B cell (primary cell): Measurements from ENCODE around the gene RPL23. TPM values are rescaled to one million over a fixed set of nuclear protein-coding genes. Genes with fewer than 3 reads are reported as not detected.

Experiments used
- ATAC-seq: fragments of 200-7000 bp; cut with Tn5 transposase; one replicate; pipeline ENCODE4 v1.10.0; 2021; ENCODE audit warnings: low read depth, mild to moderate bottlenecking, moderate number of reproducible peaks, moderate library complexity
- CTCF ChIA-PET: fragments of 350-600 bp; sonication (Branson Sonifier 250); formaldehyde crosslinking; loops from one replicate; lab custom pipeline; 2021; ENCODE audit warnings: antibody characterized with exemption, inconsistent platforms; lab: Charles Lee
- POLR2A ChIA-PET: fragments of 350-600 bp; sonication (Branson Sonifier 250); formaldehyde crosslinking; loops from one replicate; lab custom pipeline; 2021; ENCODE audit warnings: antibody characterized with exemption; lab: Charles Lee
- DNase-seq: peaks from one replicate; pipeline ENCODE4 v3.0.0; 2013
- H2AFZ ChIP-seq: 2 replicates; pipeline ENCODE4 v1.6.1; 2012; ENCODE audit warnings: mild to moderate bottlenecking, low read depth, low read length; ENCODE audit not compliant: insufficient read depth, poor library complexity, severe bottlenecking
- H3K27ac ChIP-seq, 2 donors: 1 replicate in 1 of 2; 2 replicates in 1 of 2; pipeline ENCODE4 v1.5.1; 2012 to 2013; ENCODE audit warnings: low read length in 2 of 2, mild to moderate bottlenecking in 2 of 2, moderate library complexity in 1 of 2
- H3K27me3 ChIP-seq, 4 experiments: fragments of 200-600 bp in 1 of 4; sonication (generic) in 1 of 4; replicated peaks in 1 of 4; 1 replicate in 2 of 4; 2 replicates in 2 of 4; pipeline versions ENCODE4 v1.6.1 to v1.7.0; 2013 to 2016; ENCODE audit warnings: low read length in 3 of 4, mild to moderate bottlenecking in 2 of 4, mixed read lengths in 1 of 4, moderate library complexity in 1 of 4; ENCODE audit not compliant: insufficient read depth in 4 of 4, control insufficient read depth in 3 of 4; ENCODE audit errors: control extremely low read depth in 1 of 4
- H3K36me3 ChIP-seq, 2 experiments: replicated peaks in 1 of 2; 1 replicate in 1 of 2; 2 replicates in 1 of 2; pipeline versions ENCODE4 v1.6.1 to v1.7.1; 2013; ENCODE audit warnings: low read length in 1 of 2; ENCODE audit not compliant: insufficient read depth in 2 of 2, control insufficient read depth in 1 of 2; ENCODE audit errors: control extremely low read depth in 1 of 2, extremely low read depth in 1 of 2
- H3K4me1 ChIP-seq, 2 donors: fragments of 200-600 bp in 1 of 2; sonication (generic) in 1 of 2; 1 replicate in 1 of 2; 2 replicates in 1 of 2; pipeline versions ENCODE4 v1.5.1 to v1.6.1; 2013 to 2017; ENCODE audit warnings: low read length in 2 of 2; ENCODE audit not compliant: control insufficient read depth in 2 of 2, insufficient read depth in 2 of 2
- H3K4me2 ChIP-seq: replicated peaks from 2 replicates; pipeline ENCODE3; 2012; ENCODE audit warnings: mild to moderate bottlenecking, low read depth, low read length; ENCODE audit not compliant: poor library complexity, severe bottlenecking
- H3K4me3 ChIP-seq, 5 experiments: fragments of 200-600 bp in 1 of 5; sonication (generic) in 1 of 5; 1 replicate in 3 of 5; 2 replicates in 2 of 5; pipeline versions ENCODE4 v1.5.1 to v1.7.0; 2011 to 2016; ENCODE audit warnings: low read length in 4 of 5, mild to moderate bottlenecking in 4 of 5, low read depth in 2 of 5, control low read depth in 1 of 5, moderate library complexity in 1 of 5; ENCODE audit not compliant: insufficient read depth in 1 of 5; ENCODE audit errors: control extremely low read depth in 1 of 5, extremely low read depth in 1 of 5
- H3K79me2 ChIP-seq: fragments of 200-600 bp; sonication (generic); one replicate; pipeline ENCODE4 v1.6.0; 2016; ENCODE audit warnings: low read length; ENCODE audit not compliant: control insufficient read depth, insufficient read depth
- H3K9ac ChIP-seq: fragments of 200-600 bp; sonication (generic); 2 replicates; pipeline ENCODE4 v1.6.1; 2017; ENCODE audit warnings: mild to moderate bottlenecking, low read length, moderate library complexity
- H3K9me3 ChIP-seq, 3 donors: one replicate each; pipeline versions ENCODE4 v1.6.1 to v1.7.1; 2013; ENCODE audit warnings: low read length in 2 of 3; ENCODE audit not compliant: control insufficient read depth in 2 of 3, insufficient read depth in 1 of 3; ENCODE audit errors: control extremely low read depth in 1 of 3
- H4K20me1 ChIP-seq: 2 replicates; pipeline ENCODE4 v1.6.0; 2012; ENCODE audit warnings: mild to moderate bottlenecking, low read length; ENCODE audit not compliant: insufficient read depth, control insufficient read depth, poor library complexity, severe bottlenecking
- H3K27ac Mint-ChIP-seq: one replicate; pipeline ENCODE4 v1.8.0; 2021; ENCODE audit warnings: mixed read lengths
- H3K27me3 Mint-ChIP-seq: one replicate; pipeline ENCODE4 v1.8.0; 2021; ENCODE audit warnings: mixed read lengths
- H3K4me1 Mint-ChIP-seq: one replicate; pipeline ENCODE4 v1.8.0; 2021; ENCODE audit warnings: mixed read lengths
- H3K4me3 Mint-ChIP-seq: one replicate; pipeline ENCODE4 v1.8.0; 2021; ENCODE audit warnings: mixed read lengths
- H3K9me3 Mint-ChIP-seq: one replicate; pipeline ENCODE4 v1.8.0; 2022; ENCODE audit warnings: mixed read lengths; ENCODE audit not compliant: insufficient read depth
- CTCF ChIP-seq: fragments of 200-600 bp; IDR thresholded peaks from one replicate; pipeline ENCODE4 v1.8.0; 2022; ENCODE audit warnings: antibody characterized with exemption, mild to moderate bottlenecking
- EZH2 ChIP-seq: IDR thresholded peaks from 2 replicates; pipeline ENCODE4 v1.6.1; 2012; ENCODE audit warnings: borderline replicate concordance, low read depth, mild to moderate bottlenecking, moderate library complexity, low read length; ENCODE audit not compliant: insufficient read depth, poor library complexity, severe bottlenecking
- WGBS: methylation state at CpG from one replicate; pipeline ENCODE4 v1.1.5; 2013; ENCODE audit warnings: missing lambda C conversion rate; ENCODE audit not compliant: insufficient coverage; 5-methylcytosine and 5-hydroxymethylcytosine counted together
- intact Hi-C: fragments of 100-400 bp; cut with micrococcal nuclease; formaldehyde crosslinking; loops from one replicate; pipeline ENCODE4 v1.10.0; 2022
- polyA plus RNA-seq: library from polyadenylated mRNA; depleted of rRNA; stranded (reverse); fragments of >200 nt; gene quantifications from 2 replicates; pipeline ENCODE4 v1.2.3, GENCODE V29; 2012
- total RNA-seq, 2 donors: library from RNA; stranded (reverse); fragments of 120-200 nt in 1 of 2; gene quantifications; 1 replicate in 1 of 2; 2 replicates in 1 of 2; pipeline versions ENCODE4 v1.2.3 to v1.2.4, GENCODE V29; 2013 to 2022

Gene RPL23
- total and polyA plus RNA-seq, 2 donors (not counting 1 experiment from before 2014, with no cell fraction given) = 1,753 to 2,282 TPM

GRCh38 chr17:38900978-38901656, 47.6 kb upstream of the RPL23 start:
- POLR2A ChIA-PET = no interaction called here
- Histone ChIP-seq H3K9me3 (peaks cover 0 to 5% (median 0%) of the 10 kb centered on the region in 3 donors), H4K20me1 (peaks cover 23% of the 10 kb centered on the region), H3K27me3 (no peaks in the 10 kb centered on the region), H3K4me3 (no peak overlapping the region), H3K4me2 (no peak overlapping the region), H2AFZ (no peak overlapping the region), H3K4me1 (peaks cover 33 to 56% of the 10 kb centered on the region in 2 donors), H3K9ac (no peak overlapping the region), H3K27ac (peak overlapping the region in 1 of 2 donors; percentile 33), H3K36me3 (peaks cover 7 to 65% of the 10 kb centered on the region in 2 experiments), H3K79me2 (peaks cover 99% of the 10 kb centered on the region)
- CTCF ChIA-PET = interaction anchor here (0.8 kb wide), 1 partner anchor 82 kb away, joined by 3 read pairs; no protein-coding TSS in a partner anchor
- Mint-ChIP-seq H3K9me3 (no peaks in the 10 kb centered on the region), H3K4me1 (peaks cover 38% of the 10 kb centered on the region), H3K27me3 (no peaks in the 10 kb centered on the region), H3K4me3 (no peak overlapping the region), H3K27ac (peak overlapping the region; percentile 26)
- WGBS = 75% methylated on average over 8 of the region's 10 CpGs
- ATAC-seq (no peak), DNase-seq (no peak)
- TF ChIP-seq EZH2 (no peak), CTCF (no peak)
- intact Hi-C loops = no loop called here

GRCh38 chr17:38899421-38899820, 45.9 kb upstream of the RPL23 start:
- H3K9me3 ChIP-seq = peaks cover 0 to 5% (median 0%) of the 10 kb centered on the region in 3 donors
- peak overlapping the region; percentile 77 for H2AFZ ChIP-seq
- H3K4me2 ChIP-seq = peak overlapping the region; percentile 89
- ATAC-seq (peak; percentile 2), DNase-seq (no peak)
- H3K27ac Mint-ChIP-seq = peak overlapping the region; percentile 99
- intact Hi-C loops = loop anchor here (2.0 kb wide), 1 partner anchor 67 kb away; the partner anchor contains the start of gene FBXO47
- H3K4me1 Mint-ChIP-seq = peaks cover 30% of the 10 kb centered on the region
- H3K79me2 ChIP-seq = peaks cover 98% of the 10 kb centered on the region
- peaks cover 29 to 45% of the 10 kb centered on the region in 2 donors for H3K4me1 ChIP-seq
- WGBS = no CpG with 5 or more reads among the region's 5 CpGs
- no peaks in the 10 kb centered on the region for H3K27me3 Mint-ChIP-seq
- peak overlapping the region; percentile 23 to 55 (median 36) for H3K4me3 ChIP-seq
- peaks cover 10% of the 10 kb centered on the region for H4K20me1 ChIP-seq
- peak overlapping the region; percentile 90 to 96 for H3K27ac ChIP-seq
- H3K27me3 ChIP-seq = no peaks in the 10 kb centered on the region
- TF ChIP-seq EZH2 = no peak
- TF ChIP-seq CTCF = no peak
- H3K9me3 Mint-ChIP-seq = no peaks in the 10 kb centered on the region
- H3K36me3 ChIP-seq = peaks cover 5 to 65% of the 10 kb centered on the region in 2 experiments
- H3K9ac ChIP-seq = peak overlapping the region; percentile 57
- CTCF ChIA-PET = interaction anchor here (0.6 to 2.7 kb wide), 9 partner anchors 12 to 309 kb away, joined by 3 to 11 read pairs (median 4); partner anchors contain the start of genes LASP1 and RPL23
- H3K4me3 Mint-ChIP-seq = peak overlapping the region; percentile 91
- POLR2A ChIA-PET = interaction anchor here (1.1 to 3.9 kb wide), 5 partner anchors 15 to 74 kb away, joined by 3 to 27 read pairs (median 6); partner anchors contain the start of genes CWC25 and LASP1
